Forelimb muscle (tissue), 1 donor: ENCODE results near the gene MDM2. TPM values are rescaled to one million over a fixed set of nuclear protein-coding genes. Genes with fewer than 3 reads are reported as not detected.

ENCODE experiments used
- DNase-seq: peaks from one replicate; pipeline ENCODE4 v3.0.0-alpha.2; 2013; ENCODE audit warnings: low read depth
- polyA plus RNA-seq: library from polyadenylated mRNA; unstranded; fragments of 120-200 nt; gene quantifications from one replicate; pipeline ENCODE4 v1.2.1, GENCODE V29; 2013; ENCODE audit not compliant: insufficient read length

Gene MDM2
- polyA plus RNA-seq, 1 donor, result 40.9 TPM

GRCh38 chr12:68851592-68852306 is 43.8 kb downstream of the MDM2 start:
- no peak for DNase-seq

GRCh38 chr12:68853396-68854077 is 45.6 kb downstream of the MDM2 start:
- no peak for DNase-seq

- no peak for DNase-seq
Measured at GRCh38 chr12:68854078-68854468, 46.1 kb downstream of the MDM2 start.

GRCh38 chr12:68854554-68854953 is 46.6 kb downstream of the MDM2 start:
- no peak for DNase-seq

- no peak for DNase-seq
Measured at GRCh38 chr12:68855111-68855510, 47.1 kb downstream of the MDM2 start.

GRCh38 chr12:68855771-68856170 is 47.8 kb downstream of the MDM2 start:
- DNase-seq, result no peak

GRCh38 chr12:68856510-68856909 is 48.5 kb downstream of the MDM2 start:
- no peak for DNase-seq

GRCh38 chr12:68861890-68862289 is 53.9 kb downstream of the MDM2 start:
- no peak for DNase-seq

GRCh38 chr12:68863109-68863770 is 55.3 kb downstream of the MDM2 start:
- DNase-seq, result no peak

- DNase-seq, result peak; percentile 20
Measured at GRCh38 chr12:68863886-68864454, 56.0 kb downstream of the MDM2 start.

- no peak for DNase-seq
Measured at GRCh38 chr12:68864604-68865003, 56.6 kb downstream of the MDM2 start.

- no peak for DNase-seq
Measured at GRCh38 chr12:68865399-68866164, 57.6 kb downstream of the MDM2 start.

GRCh38 chr12:68866950-68867349 is 59.0 kb downstream of the MDM2 start:
- no peak for DNase-seq

GRCh38 chr12:68867606-68868005 is 59.6 kb downstream of the MDM2 start:
- no peak for DNase-seq

GRCh38 chr12:68868043-68868790 is 60.2 kb downstream of the MDM2 start:
- DNase-seq, result no peak

- no peak for DNase-seq
Measured at GRCh38 chr12:68870011-68870410, 62.0 kb downstream of the MDM2 start.

GRCh38 chr12:68870443-68870842 is 62.5 kb downstream of the MDM2 start:
- no peak for DNase-seq

- DNase-seq, result no peak
Measured at GRCh38 chr12:68871396-68871795, 63.4 kb downstream of the MDM2 start.

- DNase-seq, result no peak
Measured at GRCh38 chr12:68871921-68872320, 63.9 kb downstream of the MDM2 start.

- no peak for DNase-seq
Measured at GRCh38 chr12:68873316-68873715, 65.3 kb downstream of the MDM2 start.

GRCh38 chr12:68876461-68876860 is 68.5 kb downstream of the MDM2 start:
- DNase-seq, result no peak
